Vagina (tissue), 2 donors: ENCODE measurements around the gene PBX2. TPM values are rescaled to one million over a fixed set of nuclear protein-coding genes. Genes with fewer than 3 reads are reported as not detected.

ENCODE experiments used
- DNase-seq, 2 donors: peaks; one replicate each; pipeline ENCODE4 v3.0.0-alpha.2; 2017; ENCODE audit errors: extremely low spot score in 2 of 2
- H3K27ac ChIP-seq: fragments of 200-600 bp; sonication (generic); one replicate; pipeline ENCODE4 v1.5.1; 2019
- H3K27me3 ChIP-seq: fragments of 200-600 bp; sonication (generic); one replicate; pipeline ENCODE4 v1.5.1; 2019
- H3K36me3 ChIP-seq, 2 donors: fragments of 200-600 bp; sonication (generic); one replicate each; pipeline ENCODE4 v1.5.1; 2017 to 2019
- H3K4me1 ChIP-seq: fragments of 200-600 bp; sonication (generic); one replicate; pipeline ENCODE4 v1.5.1; 2019
- H3K4me3 ChIP-seq, 2 donors: fragments of 200-600 bp; sonication (generic); 1 replicate in 1 of 2; 2 replicates in 1 of 2; pipeline ENCODE4 v1.5.1; 2016 to 2019
- H3K9me3 ChIP-seq: fragments of 200-600 bp; sonication (generic); one replicate; pipeline ENCODE4 v1.5.1; 2019
- POLR2A ChIP-seq, 2 donors: fragments of 450-650 bp; IDR thresholded peaks; one replicate each; pipeline ENCODE4 v1.6.1; 2017; ENCODE audit warnings: antibody characterized with exemption in 2 of 2, mild to moderate bottlenecking in 2 of 2, moderate library complexity in 2 of 2
- POLR2AphosphoS5 ChIP-seq, 2 donors: sonication (generic); formaldehyde crosslinking; IDR thresholded peaks; one replicate each; pipeline ENCODE4 v1.9.0; 2017; ENCODE audit warnings: antibody characterized with exemption in 2 of 2, mild to moderate bottlenecking in 2 of 2, low read depth in 1 of 2; ENCODE audit not compliant: insufficient read depth in 1 of 2
- intact Hi-C: fragments of 100-400 bp; cut with DNase I; formaldehyde crosslinking; loops from one replicate; pipeline ENCODE4 v1.15.1; 2023
- total RNA-seq: library from RNA; depleted of rRNA; stranded (reverse); fragments of >200 nt; gene quantifications from one replicate; pipeline ENCODE4 v1.2.3, GENCODE V29; 2016
- TF ChIP-seq, protein P1 (sequence below), 3 experiments: fragments of 450-650 bp in 2 of 3; fragments of 200-600 bp in 1 of 3; sonication (generic) in 1 of 3; IDR thresholded peaks; one replicate each; pipeline ENCODE4 v1.5.1; 2017 to 2019; ENCODE audit warnings: antibody characterized with exemption in 3 of 3, mild to moderate bottlenecking in 2 of 3, moderate library complexity in 2 of 3

Gene PBX2
- total RNA-seq, 1 donor from 2014 or later = 49.4 TPM

GRCh38 chr6:32203426-32204267 is 13.6 kb upstream of the PBX2 start:
- no peaks in the 10 kb centered on the region for H3K36me3 ChIP-seq
- H3K9me3 ChIP-seq = no peaks in the 10 kb centered on the region
- H3K4me1 ChIP-seq = no peaks in the 10 kb centered on the region
- no peak for TF ChIP-seq POLR2A (IDR thresholded peaks at IDR 0.05)
- TF ChIP-seq POLR2AphosphoS5 (IDR thresholded peaks at IDR 0.05; ENCODE audit: insufficient read depth in 1 of 2, low read depth in 1 of 2) = no peak
- TF ChIP-seq, protein P1, sequence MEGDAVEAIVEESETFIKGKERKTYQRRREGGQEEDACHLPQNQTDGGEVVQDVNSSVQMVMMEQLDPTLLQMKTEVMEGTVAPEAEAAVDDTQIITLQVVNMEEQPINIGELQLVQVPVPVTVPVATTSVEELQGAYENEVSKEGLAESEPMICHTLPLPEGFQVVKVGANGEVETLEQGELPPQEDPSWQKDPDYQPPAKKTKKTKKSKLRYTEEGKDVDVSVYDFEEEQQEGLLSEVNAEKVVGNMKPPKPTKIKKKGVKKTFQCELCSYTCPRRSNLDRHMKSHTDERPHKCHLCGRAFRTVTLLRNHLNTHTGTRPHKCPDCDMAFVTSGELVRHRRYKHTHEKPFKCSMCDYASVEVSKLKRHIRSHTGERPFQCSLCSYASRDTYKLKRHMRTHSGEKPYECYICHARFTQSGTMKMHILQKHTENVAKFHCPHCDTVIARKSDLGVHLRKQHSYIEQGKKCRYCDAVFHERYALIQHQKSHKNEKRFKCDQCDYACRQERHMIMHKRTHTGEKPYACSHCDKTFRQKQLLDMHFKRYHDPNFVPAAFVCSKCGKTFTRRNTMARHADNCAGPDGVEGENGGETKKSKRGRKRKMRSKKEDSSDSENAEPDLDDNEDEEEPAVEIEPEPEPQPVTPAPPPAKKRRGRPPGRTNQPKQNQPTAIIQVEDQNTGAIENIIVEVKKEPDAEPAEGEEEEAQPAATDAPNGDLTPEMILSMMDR (IDR thresholded peaks at IDR 0.05) = no peak
- DNase-seq = no peak
- no peak overlapping the region for H3K4me3 ChIP-seq
- H3K27ac ChIP-seq = no peak overlapping the region
- intact Hi-C loops = no loop called here
- H3K27me3 ChIP-seq = no peaks in the 10 kb centered on the region

- intact Hi-C loops = no loop called here
- Histone ChIP-seq H3K4me1 (peaks cover 2% of the 10 kb centered on the region), H3K27me3 (no peaks in the 10 kb centered on the region), H3K9me3 (no peaks in the 10 kb centered on the region), H3K36me3 (no peaks in the 10 kb centered on the region), H3K4me3 (no peak overlapping the region), H3K27ac (no peak overlapping the region)
- TF ChIP-seq, protein P1 (IDR thresholded peaks at IDR 0.05) = no peak
- no peak for DNase-seq
Observed at GRCh38 chr6:32202186-32202585, 12.2 kb upstream of the PBX2 start.

GRCh38 chr6:32200711-32201475 is 10.9 kb upstream of the PBX2 start:
- H3K4me1 ChIP-seq = peaks cover 12% of the 10 kb centered on the region
- no peak for DNase-seq
- no peak overlapping the region for H3K4me3 ChIP-seq
- no peaks in the 10 kb centered on the region for H3K36me3 ChIP-seq
- H3K27me3 ChIP-seq = no peaks in the 10 kb centered on the region
- H3K9me3 ChIP-seq = no peaks in the 10 kb centered on the region
- no peak overlapping the region for H3K27ac ChIP-seq
- intact Hi-C loops = no loop called here
- TF ChIP-seq, protein P1 (IDR thresholded peaks at IDR 0.05) = no peak
- no peak for TF ChIP-seq POLR2AphosphoS5 (IDR thresholded peaks at IDR 0.05; ENCODE audit: insufficient read depth in 1 of 2, low read depth in 1 of 2)
- TF ChIP-seq POLR2A (IDR thresholded peaks at IDR 0.05) = no peak

- peaks cover 21% of the 10 kb centered on the region for H3K4me1 ChIP-seq
- no peak overlapping the region for H3K4me3 ChIP-seq
- H3K36me3 ChIP-seq = no peaks in the 10 kb centered on the region
- no peaks in the 10 kb centered on the region for H3K9me3 ChIP-seq
- no peak overlapping the region for H3K27ac ChIP-seq
- H3K27me3 ChIP-seq = no peaks in the 10 kb centered on the region
- TF ChIP-seq, protein P1 (IDR thresholded peaks at IDR 0.05) = no peak
- TF ChIP-seq POLR2A (IDR thresholded peaks at IDR 0.05) (no peak), POLR2AphosphoS5 (IDR thresholded peaks at IDR 0.05; ENCODE audit: insufficient read depth in 1 of 2, low read depth in 1 of 2) (no peak)
- intact Hi-C loops = loop anchor here (5.0 kb wide), 1 partner anchor 82 kb away; no protein-coding TSS in a partner anchor
- DNase-seq = no peak
Observed at GRCh38 chr6:32198866-32199265, 8.9 kb upstream of the PBX2 start.

- TF ChIP-seq, protein P1 (IDR thresholded peaks at IDR 0.05) = no peak
- TF ChIP-seq POLR2AphosphoS5 (IDR thresholded peaks at IDR 0.05; ENCODE audit: insufficient read depth in 1 of 2, low read depth in 1 of 2) (no peak), POLR2A (IDR thresholded peaks at IDR 0.05) (no peak)
- Histone ChIP-seq H3K27ac (no peak overlapping the region), H3K4me3 (no peak overlapping the region), H3K27me3 (no peaks in the 10 kb centered on the region), H3K9me3 (no peaks in the 10 kb centered on the region), H3K4me1 (peaks cover 21% of the 10 kb centered on the region), H3K36me3 (no peaks in the 10 kb centered on the region)
- intact Hi-C loops = loop anchor here (5.0 kb wide), 1 partner anchor 81 kb away; no protein-coding TSS in a partner anchor
- DNase-seq = no peak
Observed at GRCh38 chr6:32198345-32198696, 8.3 kb upstream of the PBX2 start.
